Mesenchymal stem cell (in vitro differentiated cells and primary cell): ENCODE data around the gene LGALS3BP.

Source experiments
- DNase-seq: peaks from one replicate; pipeline ENCODE4 v3.0.0-alpha.2; 2013
- H2AFZ ChIP-seq: one replicate; pipeline ENCODE4 v1.6.1; 2013; ENCODE audit warnings: low read depth, mild to moderate bottlenecking, control low read depth, inconsistent platforms, low read length, moderate library complexity
- H2AK5ac ChIP-seq: 2 replicates; pipeline ENCODE4 v1.6.1; 2013; ENCODE audit warnings: low read length, moderate library complexity, mild to moderate bottlenecking, inconsistent platforms; ENCODE audit not compliant: severe bottlenecking
- H2BK120ac ChIP-seq: one replicate; pipeline ENCODE4 v1.6.1; 2013; ENCODE audit warnings: low read depth, mild to moderate bottlenecking, inconsistent platforms, low read length, moderate library complexity
- H2BK12ac ChIP-seq, 2 experiments: one replicate each; pipeline ENCODE4 v1.6.1; 2013; ENCODE audit warnings: inconsistent platforms in 2 of 2, low read length in 2 of 2, mild to moderate bottlenecking in 2 of 2, moderate library complexity in 2 of 2, control low read depth in 1 of 2
- H2BK15ac ChIP-seq: one replicate; pipeline ENCODE4 v1.6.1; 2013; ENCODE audit warnings: mild to moderate bottlenecking, low read depth, inconsistent platforms; ENCODE audit not compliant: poor library complexity, severe bottlenecking
- H2BK5ac ChIP-seq: 2 replicates; pipeline ENCODE4 v1.6.1; 2013; ENCODE audit warnings: low read depth, mild to moderate bottlenecking, low read length, control low read depth, inconsistent platforms; ENCODE audit not compliant: poor library complexity, severe bottlenecking
- H3K14ac ChIP-seq, 2 experiments: one replicate each; pipeline ENCODE4 v1.6.1; 2013; ENCODE audit warnings: inconsistent platforms in 2 of 2, low read length in 2 of 2, control low read depth in 1 of 2, mild to moderate bottlenecking in 1 of 2, moderate library complexity in 1 of 2
- H3K18ac ChIP-seq, 2 experiments: one replicate each; pipeline ENCODE4 v1.6.1; 2013; ENCODE audit warnings: inconsistent platforms in 2 of 2, low read length in 2 of 2, control low read depth in 1 of 2, low read depth in 1 of 2, mild to moderate bottlenecking in 1 of 2
- H3K23ac ChIP-seq, 2 experiments: one replicate each; pipeline ENCODE4 v1.6.1; 2013; ENCODE audit warnings: inconsistent platforms in 2 of 2, low read length in 2 of 2, mild to moderate bottlenecking in 2 of 2, moderate library complexity in 2 of 2, control low read depth in 1 of 2
- H3K27ac ChIP-seq: 2 replicates; pipeline ENCODE4 v1.5.1; 2013; ENCODE audit warnings: mild to moderate bottlenecking, moderate library complexity, low read length, control low read depth, inconsistent platforms; ENCODE audit not compliant: poor library complexity, severe bottlenecking
- H3K27me3 ChIP-seq, 2 experiments: 2 replicates each; pipeline versions ENCODE4 v1.6.1 to v1.7.0; 2013; ENCODE audit warnings: low read length in 2 of 2, mild to moderate bottlenecking in 2 of 2, moderate library complexity in 2 of 2, control low read depth in 1 of 2, inconsistent platforms in 1 of 2; ENCODE audit not compliant: control insufficient read depth in 1 of 2, insufficient read depth in 1 of 2
- H3K36me3 ChIP-seq, 2 experiments: 2 replicates each; pipeline versions ENCODE4 v1.6.1 to v1.7.0; 2013; ENCODE audit warnings: low read length in 2 of 2, control low read depth in 1 of 2, inconsistent platforms in 1 of 2, low read depth in 1 of 2, mild to moderate bottlenecking in 1 of 2; ENCODE audit not compliant: insufficient read depth in 2 of 2, control insufficient read depth in 1 of 2
- H3K4ac ChIP-seq, 2 experiments: one replicate each; pipeline ENCODE4 v1.6.1; 2013; ENCODE audit warnings: inconsistent platforms in 2 of 2, low read length in 2 of 2, mild to moderate bottlenecking in 2 of 2, moderate library complexity in 2 of 2, control low read depth in 1 of 2, low read depth in 1 of 2
- H3K4me1 ChIP-seq: 2 replicates; pipeline ENCODE4 v1.6.1; 2013; ENCODE audit warnings: low read depth, low read length, control low read depth; ENCODE audit not compliant: control insufficient read depth, insufficient read depth
- H3K4me2 ChIP-seq: 2 replicates; pipeline ENCODE4 v1.6.1; 2013; ENCODE audit warnings: low read length, mild to moderate bottlenecking, inconsistent platforms; ENCODE audit not compliant: poor library complexity, severe bottlenecking
- H3K4me3 ChIP-seq, 2 experiments: 2 replicates each; pipeline versions ENCODE4 v1.5.1 to v1.7.0; 2013; ENCODE audit warnings: low read length in 2 of 2, mild to moderate bottlenecking in 2 of 2, control low read depth in 1 of 2, low read depth in 1 of 2; ENCODE audit not compliant: insufficient read depth in 1 of 2
- H3K79me1 ChIP-seq: replicated peaks from 2 replicates; pipeline ENCODE4 v1.6.1; 2013; ENCODE audit warnings: mild to moderate bottlenecking, control low read depth, low read length, inconsistent platforms; ENCODE audit not compliant: poor library complexity, severe bottlenecking
- H3K9ac ChIP-seq: 2 replicates; pipeline ENCODE4 v1.7.0; 2013; ENCODE audit warnings: mild to moderate bottlenecking, low read length, moderate library complexity
- H3K9me3 ChIP-seq: 2 replicates; pipeline ENCODE4 v1.7.0; 2013; ENCODE audit warnings: mild to moderate bottlenecking, low read length; ENCODE audit not compliant: control insufficient read depth
- H4K8ac ChIP-seq: one replicate; pipeline ENCODE4 v1.6.1; 2013; ENCODE audit warnings: inconsistent platforms, mild to moderate bottlenecking, low read length, moderate library complexity
- H4K91ac ChIP-seq: one replicate; pipeline ENCODE4 v1.6.1; 2013; ENCODE audit warnings: mild to moderate bottlenecking, low read length, inconsistent platforms
- WGBS: methylation state at CpG from one replicate; pipeline ENCODE4 v1.1.7; 2013; ENCODE audit warnings: mixed read lengths; 5-methylcytosine and 5-hydroxymethylcytosine counted together

LGALS3BP gene

GRCh38 chr17:79010304-79010646 is 30.6 kb upstream of the LGALS3BP start:
- DNase-seq: no peak
- H3K79me1 ChIP-seq: peaks cover 2% of the 10 kb centered on the region
- 86% methylated on average over 7 of the region's 7 CpGs for WGBS

DNA sequence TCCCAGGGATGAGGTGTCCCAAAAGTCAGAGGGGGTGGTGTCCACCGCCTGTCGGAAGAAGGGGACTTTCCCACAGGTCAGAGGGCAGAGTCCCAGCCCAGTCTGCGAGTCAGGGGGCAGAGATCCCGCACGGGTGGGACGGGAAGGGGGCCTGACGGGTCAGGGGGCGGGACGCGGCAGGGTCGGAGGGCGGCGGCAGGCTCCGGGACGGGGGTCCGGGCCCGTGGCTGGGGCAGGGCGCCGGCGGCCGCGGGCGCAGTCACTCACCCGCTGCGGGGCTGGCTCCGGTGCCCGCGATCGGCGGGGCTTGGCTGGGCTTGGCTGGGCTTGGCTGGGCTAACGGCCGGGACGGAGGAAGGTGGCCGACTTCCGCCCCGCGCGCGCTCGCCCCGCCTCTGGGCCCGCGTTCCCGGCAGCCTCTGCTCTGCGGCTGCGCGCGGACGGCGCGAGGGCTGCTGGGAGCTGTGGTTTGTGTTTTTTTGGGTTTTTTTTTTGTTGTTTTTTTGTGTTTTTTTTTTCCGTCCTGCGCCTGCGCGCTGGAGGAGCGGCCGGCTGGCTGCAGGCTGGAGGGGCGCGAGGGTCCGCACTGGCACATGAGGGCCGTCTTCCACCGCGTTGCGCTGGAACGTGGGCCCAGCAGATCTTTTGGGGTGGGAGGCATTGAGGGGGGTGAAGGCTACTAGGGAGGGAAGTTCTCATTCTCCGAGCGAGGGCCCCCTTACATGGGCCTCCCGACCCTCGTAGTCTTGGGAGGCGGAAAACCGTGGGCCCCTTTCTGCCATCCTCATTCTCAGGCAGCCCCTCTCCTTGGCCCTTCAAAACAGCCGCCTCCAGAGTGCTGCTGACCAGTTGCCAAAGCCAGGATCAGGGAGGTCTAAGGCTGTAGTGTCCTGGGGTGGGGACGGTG is 29.9 kb upstream of the LGALS3BP start, which contains the start of gene CANT1:
Gene CANT1 (minus strand): TSS at position 368 of the 907 bp plus-strand sequence. CDS start 12,142 bp downstream, outside the sequence.
- WGBS: 4% methylated on average over 29 of the region's 73 CpGs
- peak within 1 kb of the TSS; percentile 84 to 99 for H3K4me3 ChIP-seq
- peak within 1 kb of the TSS; percentile 98 for H3K9ac ChIP-seq
- no peaks in the 10 kb centered on the region for H3K27me3 ChIP-seq
- peaks cover 34% of the 10 kb centered on the region for H3K4me1 ChIP-seq
- H2AK5ac ChIP-seq: peak within 1 kb of the TSS; percentile 75
- peak within 1 kb of the TSS in 1 of 2 experiments; percentile 34 for H2BK12ac ChIP-seq
- H3K23ac ChIP-seq: no peak within 1 kb of the TSS
- peak within 1 kb of the TSS; percentile 44 for H2BK15ac ChIP-seq
- peak within 1 kb of the TSS; percentile 78 for H3K4me2 ChIP-seq
- H3K4ac ChIP-seq: peak within 1 kb of the TSS; percentile 80 to 82
- H4K8ac ChIP-seq: peak within 1 kb of the TSS; percentile 99
- peak within 1 kb of the TSS; percentile 93 for H2BK120ac ChIP-seq
- H3K27ac ChIP-seq: no peak within 1 kb of the TSS
- peaks cover 17 to 18% of the 10 kb centered on the region in 2 experiments for H3K36me3 ChIP-seq
- H3K14ac ChIP-seq: peak within 1 kb of the TSS; percentile 19 to 76
- H3K18ac ChIP-seq: peak within 1 kb of the TSS; percentile 80 to 90
- peak; percentile 84 for DNase-seq
- peak within 1 kb of the TSS; percentile 95 for H4K91ac ChIP-seq
- H2BK5ac ChIP-seq: peak within 1 kb of the TSS; percentile 59
- H3K9me3 ChIP-seq: peaks cover 6% of the 10 kb centered on the region
- H2AFZ ChIP-seq: peak within 1 kb of the TSS; percentile 68
- H3K79me1 ChIP-seq: peaks cover 2% of the 10 kb centered on the region

More at GRCh38 chr17:79010304-79010646, 30.6 kb upstream of the LGALS3BP start:
- H4K91ac ChIP-seq: peak overlapping the region; percentile 72
- no peak overlapping the region for H2BK12ac ChIP-seq
- H3K23ac ChIP-seq: no peak overlapping the region
- no peak overlapping the region for H2BK15ac ChIP-seq
- H3K27me3 ChIP-seq: no peaks in the 10 kb centered on the region
- no peak overlapping the region for H2BK5ac ChIP-seq
- peak overlapping the region; percentile 98 for H3K9ac ChIP-seq
- H2AK5ac ChIP-seq: peak overlapping the region; percentile 75
- H3K4me2 ChIP-seq: peak overlapping the region; percentile 76
- H4K8ac ChIP-seq: peak overlapping the region; percentile 99
- H3K27ac ChIP-seq: no peak overlapping the region
- H3K4me3 ChIP-seq: peak overlapping the region; percentile 55 to 99
- peak overlapping the region; percentile 66 for H2BK120ac ChIP-seq
- H3K4me1 ChIP-seq: peaks cover 32% of the 10 kb centered on the region
- H3K4ac ChIP-seq: peak overlapping the region; percentile 80 to 82
- H3K14ac ChIP-seq: no peak overlapping the region
- peak overlapping the region in 1 of 2 experiments; percentile 75 for H3K18ac ChIP-seq
- peaks cover 8% of the 10 kb centered on the region for H3K9me3 ChIP-seq
- H3K36me3 ChIP-seq: peaks cover 17 to 18% of the 10 kb centered on the region in 2 experiments
- peak overlapping the region; percentile 21 for H2AFZ ChIP-seq

- Histone ChIP-seq H3K9ac (peak overlapping the region; percentile 98), H4K91ac (peak overlapping the region; percentile 95), H3K36me3 (peaks cover 17 to 18% of the 10 kb centered on the region in 2 experiments), H3K9me3 (no peaks in the 10 kb centered on the region), H3K27ac (no peak overlapping the region), H2AFZ (no peak overlapping the region), H3K4ac (peak overlapping the region; percentile 49 to 80), H2BK5ac (no peak overlapping the region), H2BK15ac (peak overlapping the region; percentile 44), H3K4me2 (peak overlapping the region; percentile 78), H3K4me1 (peaks cover 34% of the 10 kb centered on the region), H4K8ac (peak overlapping the region; percentile 74), H2BK12ac (no peak overlapping the region), H2AK5ac (peak overlapping the region; percentile 23), H2BK120ac (peak overlapping the region; percentile 93), H3K23ac (no peak overlapping the region), H3K79me1 (peaks cover 2% of the 10 kb centered on the region), H3K4me3 (peak overlapping the region; percentile 84 to 99), H3K18ac (peak overlapping the region; percentile 80 to 90), H3K14ac (peak overlapping the region; percentile 19 to 76), H3K27me3 (no peaks in the 10 kb centered on the region)
- DNase-seq: no peak
- WGBS: 52% methylated on average over 7 of the region's 7 CpGs
These were observed 29.1 kb upstream of the LGALS3BP start for GRCh38 chr17:79008666-79009387.
